Right hindlimb (tissue), 1 donor: ENCODE measurements around the gene C11orf42.
A peak's percentile ranks its signal among the peaks of the same experiment; 100 is the strongest.
"Not testable (repeated sequence)": the region's sequence is repeated elsewhere in the genome, so short reads cannot be mapped to it uniquely, and the experiment has no call there.

Source experiments
- DNase-seq: peaks from one replicate; pipeline ENCODE4 v3.0.0-alpha.2; 2018

Gene C11orf42

GRCh38 chr11:6224421-6224820 lies 19.1 kb downstream of the C11orf42 start:
- no peak for DNase-seq

- DNase-seq: no peak
Measured at GRCh38 chr11:6225024-6225423, 19.7 kb downstream of the C11orf42 start.

DNA sequence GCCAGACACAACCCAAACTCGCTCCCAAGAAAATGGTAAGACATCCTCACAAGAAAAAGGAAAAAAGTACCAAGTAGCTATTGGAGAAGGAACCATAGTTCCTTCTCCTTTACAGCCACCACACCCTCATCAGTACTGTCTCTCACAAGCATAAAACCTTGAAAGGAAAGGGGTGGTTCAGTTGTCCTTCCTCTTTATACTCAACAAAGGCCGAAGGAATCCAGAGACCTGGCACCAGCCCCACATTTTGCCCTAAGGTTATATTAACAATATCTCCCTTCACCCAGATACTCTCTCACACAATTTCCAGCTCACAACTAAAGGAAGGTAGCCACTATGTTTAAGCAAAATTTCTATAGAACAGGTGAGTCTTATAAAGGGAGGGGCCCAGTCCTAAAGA lies 20.5 kb downstream of the C11orf42 start:
- DNase-seq: no peak

GRCh38 chr11:6228520-6228919 lies 23.2 kb downstream of the C11orf42 start:
- no peak for DNase-seq

DNA sequence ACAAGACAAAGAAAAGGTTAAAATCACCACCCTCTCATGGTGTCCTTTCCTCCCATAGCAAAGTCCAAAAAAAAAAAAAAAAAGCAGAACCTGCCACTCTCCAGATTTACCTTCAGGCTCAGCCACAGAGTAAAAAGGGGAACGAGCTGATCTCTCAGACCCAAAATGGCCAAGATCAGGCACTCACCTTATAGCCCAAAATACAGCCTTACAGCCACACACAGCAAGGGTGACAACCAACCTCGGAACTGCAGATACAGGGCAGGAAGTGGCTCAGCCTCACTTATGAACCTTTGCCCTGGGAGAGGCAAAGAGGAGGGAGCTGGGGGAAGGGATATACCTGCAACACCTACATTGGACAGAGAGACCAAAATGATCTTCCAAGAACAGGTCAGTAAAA lies 24.6 kb downstream of the C11orf42 start:
- no peak for DNase-seq

GRCh38 chr11:6232899-6233298 lies 27.5 kb downstream of the C11orf42 start:
- no peak for DNase-seq

GRCh38 chr11:6233984-6234386 lies 28.6 kb downstream of the C11orf42 start:
- DNase-seq: no peak

DNA sequence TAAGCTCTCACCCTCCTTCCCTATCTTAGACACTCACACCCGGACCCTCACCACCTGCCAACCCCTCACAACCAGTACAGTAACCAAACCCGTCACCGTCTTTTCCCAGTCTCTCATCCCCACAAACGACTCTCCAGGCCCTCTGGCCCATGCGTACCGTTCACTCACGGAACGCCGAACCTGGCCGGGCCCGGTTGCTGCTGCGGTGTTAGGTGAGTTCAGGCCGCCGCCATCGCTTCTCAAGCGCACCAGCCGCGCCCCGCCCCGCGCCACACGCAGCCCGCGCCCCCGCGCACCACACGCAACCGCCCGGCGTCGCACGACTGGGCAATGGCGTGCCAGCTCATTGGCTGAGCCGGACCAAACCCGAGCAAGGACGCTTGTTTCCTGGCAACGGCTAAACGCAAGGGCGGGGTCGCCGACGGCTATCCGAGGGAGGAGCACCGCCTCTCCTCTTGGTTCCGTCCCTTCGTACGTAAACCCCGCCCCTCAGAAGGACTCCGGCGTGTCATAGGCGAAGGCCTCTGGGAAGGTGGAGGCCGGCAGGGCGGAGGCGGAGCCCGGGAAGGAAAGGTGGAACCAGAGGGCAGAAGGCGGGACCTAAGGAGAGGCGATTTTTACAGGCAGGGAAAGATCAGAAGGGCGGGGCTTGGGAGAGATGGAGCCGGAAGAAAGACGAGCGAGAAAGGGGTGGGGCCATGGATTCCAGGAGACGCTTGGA lies 29.2 kb downstream of the C11orf42 start, which contains the start of gene FHIP1B:
FHIP1B (minus strand) TSS at position 250 of the 721 bp plus-strand sequence. CDS start 10,120 bp downstream, outside the sequence.
- DNase-seq: peak; percentile 100

- DNase-seq: no peak
Measured at GRCh38 chr11:6237266-6237665, 31.9 kb downstream of the C11orf42 start.

DNA sequence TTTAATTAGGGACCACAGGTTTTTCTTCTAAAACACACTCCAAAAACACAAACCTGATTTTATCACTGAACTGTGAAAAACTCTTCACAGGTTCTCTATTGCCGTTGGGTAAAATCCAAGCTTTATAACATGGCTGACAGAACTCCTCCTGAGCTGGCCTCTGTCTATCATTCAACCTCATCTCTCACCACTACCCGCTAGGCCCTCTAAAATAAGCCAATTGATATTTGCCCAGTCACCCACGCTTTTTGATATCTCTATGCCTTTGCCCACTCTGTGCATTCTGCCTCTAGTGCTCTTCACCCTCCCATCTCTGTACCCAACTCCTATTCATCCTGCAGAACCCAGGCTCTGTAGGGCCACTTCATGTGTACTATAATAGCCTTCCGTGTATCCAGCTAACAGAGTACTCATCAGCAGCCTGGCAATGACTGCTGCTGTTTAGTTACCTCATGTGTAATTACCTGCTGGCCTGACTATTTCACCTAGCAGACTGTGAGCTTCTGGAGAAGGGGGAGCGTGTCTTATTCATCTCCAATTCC lies 32.5 kb downstream of the C11orf42 start:
- DNase-seq: no peak

DNA sequence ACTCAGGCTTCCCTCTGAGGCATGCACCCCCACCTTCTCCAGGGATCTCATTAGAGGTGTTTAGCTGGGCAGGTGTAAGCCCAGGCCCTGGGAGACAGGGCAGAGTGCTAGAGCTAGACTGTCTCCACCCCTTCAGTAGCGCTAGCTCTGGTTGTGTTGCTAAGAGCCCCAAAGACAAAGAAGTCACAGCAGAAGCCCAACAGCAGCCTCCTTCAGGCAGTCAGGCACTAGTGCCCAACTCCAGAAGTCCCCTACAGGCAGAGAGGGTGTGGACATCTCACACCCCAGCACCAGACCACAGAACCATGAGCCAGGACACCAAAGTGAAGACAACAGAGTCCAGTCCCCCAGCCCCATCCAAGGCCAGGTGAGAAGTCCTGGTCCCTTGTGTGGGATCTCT lies 33.5 kb downstream of the C11orf42 start, which contains the start of gene CNGA4:
CNGA4 (plus strand) TSS at position 188 of the 400 bp plus-strand sequence; CDS start at position 306, 118 bp downstream.
- DNase-seq: no peak

DNA sequence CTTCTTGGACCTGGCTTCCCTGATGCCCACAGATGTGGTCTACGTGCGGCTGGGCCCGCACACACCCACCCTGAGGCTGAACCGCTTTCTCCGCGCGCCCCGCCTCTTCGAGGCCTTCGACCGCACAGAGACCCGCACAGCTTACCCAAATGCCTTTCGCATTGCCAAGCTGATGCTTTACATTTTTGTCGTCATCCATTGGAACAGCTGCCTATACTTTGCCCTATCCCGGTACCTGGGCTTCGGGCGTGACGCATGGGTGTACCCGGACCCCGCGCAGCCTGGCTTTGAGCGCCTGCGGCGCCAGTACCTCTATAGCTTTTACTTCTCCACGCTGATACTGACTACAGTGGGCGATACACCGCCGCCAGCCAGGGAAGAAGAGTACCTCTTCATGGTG lies 34.8 kb downstream of the C11orf42 start:
- DNase-seq: no peak

DNA sequence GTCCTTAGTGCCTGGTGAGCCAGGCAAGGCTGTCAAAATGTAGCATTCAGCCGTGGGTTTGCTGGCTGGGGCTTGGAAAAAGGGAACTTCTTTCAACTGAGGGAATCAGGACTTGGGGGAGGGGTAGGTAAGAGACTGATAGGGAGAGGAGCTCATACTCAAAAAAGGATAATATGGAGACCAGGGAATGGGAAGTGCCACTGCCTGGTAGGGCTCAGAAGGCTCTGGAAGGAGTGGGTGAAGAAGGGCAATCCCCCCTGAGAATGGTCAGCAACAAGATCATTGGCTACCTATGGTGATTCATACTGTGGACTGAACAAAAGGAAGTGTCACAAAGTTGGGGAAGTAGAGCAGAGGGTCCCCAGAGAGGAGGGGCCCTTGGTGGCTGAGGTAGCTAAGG lies 35.4 kb downstream of the C11orf42 start:
- no peak for DNase-seq

DNA sequence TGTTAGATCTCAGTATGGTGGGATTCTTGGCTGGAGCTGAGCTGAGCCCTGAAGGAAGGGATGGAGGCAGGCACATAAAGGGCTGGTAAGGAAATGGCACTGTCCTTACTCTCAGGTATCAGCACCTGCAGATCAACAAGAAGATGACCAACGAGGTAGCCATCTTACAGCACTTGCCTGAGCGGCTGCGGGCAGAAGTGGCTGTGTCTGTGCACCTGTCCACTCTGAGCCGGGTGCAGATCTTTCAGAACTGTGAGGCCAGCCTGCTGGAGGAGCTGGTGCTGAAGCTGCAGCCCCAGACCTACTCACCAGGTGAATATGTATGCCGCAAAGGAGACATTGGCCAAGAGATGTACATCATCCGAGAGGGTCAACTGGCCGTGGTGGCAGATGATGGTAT lies 36.0 kb downstream of the C11orf42 start:
- no peak for DNase-seq

DNA sequence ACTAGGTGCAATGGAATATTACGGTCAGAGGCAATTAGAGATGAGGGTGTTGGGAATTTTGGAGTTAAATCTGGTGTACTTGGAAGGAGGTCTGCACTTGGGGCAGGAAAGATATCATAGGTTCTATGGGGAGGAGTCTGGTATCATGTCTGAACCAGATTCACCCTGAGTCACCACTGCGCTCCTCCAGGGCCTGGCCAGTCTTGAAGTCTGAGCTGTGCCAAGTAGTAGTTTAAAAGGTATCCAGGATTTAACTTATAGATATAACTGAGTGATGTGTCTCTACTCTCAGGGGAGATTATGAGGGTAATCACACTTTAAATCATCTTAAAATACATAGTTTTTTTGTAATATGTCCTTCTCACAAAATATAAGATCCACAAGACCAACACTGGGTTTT lies 40.2 kb downstream of the C11orf42 start:
- DNase-seq: no peak

- no peak for DNase-seq
Measured at GRCh38 chr11:6248248-6248647, 42.9 kb downstream of the C11orf42 start.

DNA sequence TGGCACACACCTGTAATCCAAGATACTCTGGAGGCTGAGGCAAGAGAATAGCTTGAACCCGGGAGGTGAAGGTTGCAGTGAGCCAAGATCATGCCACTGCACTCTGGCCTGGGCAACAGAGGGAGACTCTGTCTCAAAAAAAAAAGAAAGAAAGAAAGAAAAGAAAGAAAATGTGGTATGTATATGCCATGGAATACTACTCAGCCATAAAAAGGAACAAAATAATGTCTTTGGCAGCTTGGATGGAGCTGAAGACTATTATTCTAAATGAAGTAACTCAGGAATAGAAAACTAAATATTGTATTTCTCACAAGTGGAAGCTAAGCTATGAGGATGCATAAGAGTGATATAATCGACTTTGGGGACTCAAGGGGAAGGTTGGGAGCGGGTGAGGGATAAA lies 43.5 kb downstream of the C11orf42 start:
- not testable (repeated sequence) for DNase-seq

DNA sequence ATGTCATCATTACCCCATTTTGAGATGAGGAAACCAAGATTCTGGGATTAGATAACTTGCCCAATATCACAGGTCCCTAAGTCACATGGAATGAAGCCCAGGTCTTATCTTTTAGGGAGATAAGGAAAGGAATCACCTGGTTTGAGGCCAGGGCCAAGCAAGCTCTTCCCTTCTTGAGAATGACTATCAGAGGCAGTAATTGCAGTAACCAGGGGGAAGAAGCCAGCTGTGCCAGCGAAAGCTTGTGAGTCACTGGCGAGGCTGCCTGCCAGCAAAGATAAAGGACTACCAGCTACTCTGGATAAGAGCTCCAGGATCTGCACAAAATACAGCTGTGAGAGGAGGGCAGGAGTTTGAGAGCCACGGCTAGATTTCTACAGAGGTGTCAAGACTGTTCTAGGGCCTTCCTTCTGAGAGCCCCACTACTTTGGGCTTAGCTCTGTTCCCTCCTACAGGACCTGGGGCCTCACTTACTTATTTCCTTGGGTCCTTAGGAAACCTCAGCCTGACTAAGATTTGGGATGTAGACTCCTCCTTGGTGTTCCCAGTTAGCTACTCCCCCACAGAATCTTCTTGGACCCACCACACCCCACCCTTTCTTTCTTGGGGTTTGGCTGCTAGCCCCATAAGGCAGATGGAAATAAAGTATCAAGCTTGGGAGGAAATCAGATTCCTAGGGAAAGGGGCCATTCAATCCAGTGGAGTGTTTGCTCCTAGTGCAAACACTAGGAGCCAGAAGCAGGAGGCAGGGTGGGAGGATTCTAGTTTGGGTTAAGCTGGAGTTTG lies 44.6 kb downstream of the C11orf42 start:
- DNase-seq: no peak

GRCh38 chr11:6251120-6251733 lies 45.9 kb downstream of the C11orf42 start:
- peak; percentile 80 for DNase-seq

DNA sequence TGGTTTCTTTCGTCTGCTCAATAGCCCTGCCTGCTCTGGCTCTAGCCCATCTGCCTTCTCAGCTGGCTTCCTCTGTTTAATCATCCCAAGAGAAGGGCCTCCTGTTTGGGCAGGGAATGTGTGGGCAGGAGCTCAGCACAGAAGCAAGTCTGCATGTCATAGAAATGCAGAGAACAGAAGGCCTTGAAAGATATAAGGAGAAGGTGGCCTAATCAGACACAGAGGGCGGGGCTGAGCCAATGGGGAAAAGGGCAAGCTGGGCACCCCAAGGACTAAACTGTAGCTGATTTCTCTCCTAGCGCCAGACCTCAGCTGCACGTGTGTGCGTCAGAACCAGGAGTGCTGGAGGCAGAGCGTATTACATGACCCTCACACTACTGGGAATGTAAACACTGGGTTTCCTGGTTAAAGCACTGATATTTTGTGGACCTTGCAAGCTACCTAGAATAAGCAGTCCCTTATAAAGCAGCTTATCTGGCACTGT lies 46.7 kb downstream of the C11orf42 start:
- no peak for DNase-seq

GRCh38 chr11:6253197-6253596 lies 47.8 kb downstream of the C11orf42 start:
- DNase-seq: no peak

- DNase-seq: no peak
Measured at GRCh38 chr11:6258141-6258540, 52.8 kb downstream of the C11orf42 start.

- DNase-seq: no peak
Measured at GRCh38 chr11:6258571-6259081, 53.3 kb downstream of the C11orf42 start.
